Uterus (tissue), 2 donors: ENCODE data around the gene KIAA1549.

Source experiments
- CTCF ChIP-seq, 4 experiments: fragments of 200-600 bp in 2 of 4; fragments of 450-650 bp in 2 of 4; sonication (generic) in 2 of 4; IDR thresholded peaks; one replicate each; pipeline ENCODE4 v1.5.1; 2016 to 2019; ENCODE audit warnings: antibody characterized with exemption in 4 of 4, mild to moderate bottlenecking in 2 of 4, moderate library complexity in 1 of 4
- POLR2A ChIP-seq, 2 donors: fragments of 450-650 bp; IDR thresholded peaks; one replicate each; pipeline ENCODE4 v1.6.1; 2016; ENCODE audit warnings: antibody characterized with exemption in 2 of 2, mild to moderate bottlenecking in 1 of 2, moderate library complexity in 1 of 2

GRCh38 chr7:138957753-138958390 is 23.3 kb downstream of the KIAA1549 start:
- TF ChIP-seq CTCF (IDR thresholded peaks at IDR 0.05) (no peak), POLR2A (IDR thresholded peaks at IDR 0.05) (no peak)
